H9 (cell line): ENCODE measurements around the gene MMP24OS. TPM values are rescaled to one million over a fixed set of nuclear protein-coding genes. Genes with fewer than 3 reads are reported as not detected.

Experiments
- DNase-seq: peaks from one replicate; pipeline ENCODE4 v3.0.0-alpha.2; 2017
- H2AFZ ChIP-seq: one replicate; pipeline ENCODE4 v1.6.1; 2013; ENCODE audit warnings: mild to moderate bottlenecking, low read length, control low read depth, moderate library complexity
- H2AK5ac ChIP-seq: 2 replicates; pipeline ENCODE4 v1.6.1; 2013; ENCODE audit warnings: low read length, control low read depth, mixed read lengths; ENCODE audit not compliant: insufficient read length
- H2BK120ac ChIP-seq: one replicate; pipeline ENCODE4 v1.6.1; 2013; ENCODE audit warnings: low read depth, mild to moderate bottlenecking, low read length, control low read depth, inconsistent platforms; ENCODE audit not compliant: poor library complexity, severe bottlenecking
- H2BK12ac ChIP-seq: 2 replicates; pipeline ENCODE4 v1.6.1; 2013; ENCODE audit warnings: low read length, control low read depth, mixed read lengths, low read depth; ENCODE audit not compliant: insufficient read length
- H2BK15ac ChIP-seq: 2 replicates; pipeline ENCODE4 v1.6.1; 2013; ENCODE audit warnings: low read depth, low read length, control low read depth
- H2BK20ac ChIP-seq: one replicate; pipeline ENCODE4 v1.6.1; 2013; ENCODE audit warnings: low read depth, mild to moderate bottlenecking, low read length, control low read depth, inconsistent platforms; ENCODE audit not compliant: poor library complexity, severe bottlenecking
- H2BK5ac ChIP-seq: 2 replicates; pipeline ENCODE4 v1.6.1; 2013; ENCODE audit warnings: low read length, control low read depth, mixed read lengths; ENCODE audit not compliant: insufficient read length
- H3K14ac ChIP-seq: 2 replicates; pipeline ENCODE4 v1.6.1; 2013; ENCODE audit warnings: low read length, control low read depth; ENCODE audit not compliant: insufficient read depth
- H3K18ac ChIP-seq: 2 replicates; pipeline ENCODE4 v1.6.1; 2013; ENCODE audit warnings: low read depth, mild to moderate bottlenecking, mixed read lengths, low read length, control low read depth; ENCODE audit not compliant: insufficient read length
- H3K23ac ChIP-seq: 2 replicates; pipeline ENCODE4 v1.6.1; 2013; ENCODE audit warnings: low read length, control low read depth, mixed read lengths, low read depth; ENCODE audit not compliant: insufficient read length
- H3K23me2 ChIP-seq: 2 replicates; pipeline ENCODE4 v1.6.1; 2013; ENCODE audit warnings: low read depth, mild to moderate bottlenecking, mixed read lengths, low read length, control low read depth; ENCODE audit not compliant: insufficient read length, poor library complexity, severe bottlenecking
- H3K27ac ChIP-seq: 2 replicates; pipeline ENCODE4 v1.5.1; 2013; ENCODE audit warnings: low read length, control low read depth, mixed read lengths, low read depth; ENCODE audit not compliant: insufficient read length
- H3K27me3 ChIP-seq: 2 replicates; pipeline ENCODE4 v1.6.1; 2013; ENCODE audit warnings: low read length, control low read depth, inconsistent platforms; ENCODE audit not compliant: insufficient read depth
- H3K4ac ChIP-seq: 2 replicates; pipeline ENCODE4 v1.6.1; 2013; ENCODE audit warnings: low read depth, mild to moderate bottlenecking, control low read depth, inconsistent platforms, low read length, moderate library complexity
- H3K4me1 ChIP-seq: 2 replicates; pipeline ENCODE4 v1.6.1; 2013; ENCODE audit warnings: low read length, control low read depth, inconsistent platforms; ENCODE audit not compliant: insufficient read depth
- H3K4me2 ChIP-seq: 2 replicates; pipeline ENCODE4 v1.6.1; 2013; ENCODE audit warnings: low read length, control low read depth, mixed read lengths; ENCODE audit not compliant: insufficient read length, insufficient read depth
- H3K56ac ChIP-seq: 2 replicates; pipeline ENCODE4 v1.6.1; 2013; ENCODE audit warnings: low read depth, mild to moderate bottlenecking, mixed read lengths, low read length, control low read depth; ENCODE audit not compliant: insufficient read length
- H3K79me1 ChIP-seq: 2 replicates; pipeline ENCODE4 v1.6.1; 2013; ENCODE audit warnings: low read depth, mild to moderate bottlenecking, moderate library complexity, low read length, control low read depth, inconsistent platforms; ENCODE audit not compliant: insufficient read depth, poor library complexity, severe bottlenecking
- H3K79me2 ChIP-seq: 2 replicates; pipeline ENCODE4 v1.6.1; 2013; ENCODE audit warnings: low read length, control low read depth, inconsistent platforms; ENCODE audit not compliant: insufficient read depth
- H3K9ac ChIP-seq: 2 replicates; pipeline ENCODE4 v1.6.1; 2013; ENCODE audit warnings: low read length, control low read depth, mixed read lengths; ENCODE audit not compliant: insufficient read length; ENCODE audit errors: extremely low read depth
- H3K9me3 ChIP-seq: one replicate; pipeline ENCODE4 v1.6.1; 2013; ENCODE audit warnings: low read depth, low read length, inconsistent platforms; ENCODE audit not compliant: control insufficient read depth
- H3T11ph ChIP-seq: one replicate; pipeline ENCODE4 v1.6.1; 2013; ENCODE audit warnings: mild to moderate bottlenecking, low read length, control low read depth, inconsistent platforms
- H4K20me1 ChIP-seq: one replicate; pipeline ENCODE4 v1.6.1; 2013; ENCODE audit not compliant: control insufficient read depth, insufficient read length, insufficient read depth
- H4K5ac ChIP-seq: 2 replicates; pipeline ENCODE4 v1.6.1; 2013; ENCODE audit warnings: low read depth, mild to moderate bottlenecking, mixed read lengths, low read length, control low read depth; ENCODE audit not compliant: insufficient read length
- H4K8ac ChIP-seq: replicated peaks from 2 replicates; pipeline ENCODE4 v1.6.1; 2013; ENCODE audit warnings: low read length, control low read depth, mixed read lengths, low read depth; ENCODE audit not compliant: insufficient read length
- H4K91ac ChIP-seq: 2 replicates; pipeline ENCODE4 v1.6.1; 2013; ENCODE audit warnings: low read depth, mild to moderate bottlenecking, moderate library complexity, mixed read lengths, low read length, control low read depth; ENCODE audit not compliant: insufficient read length
- H3K27ac Mint-ChIP-seq, 3 experiments: 2 replicates in 2 of 3; 3 replicates in 1 of 3; pipeline ENCODE4 v1.8.0; 2020 to 2021; ENCODE audit warnings: mixed read lengths in 3 of 3, mild to moderate bottlenecking in 1 of 3, moderate library complexity in 1 of 3
- H3K27me3 Mint-ChIP-seq: 2 replicates; pipeline ENCODE4 v1.8.0; 2021; ENCODE audit warnings: low read depth, mild to moderate bottlenecking, moderate library complexity, mixed read lengths
- H3K36me3 Mint-ChIP-seq, 3 experiments: 2 replicates in 2 of 3; 3 replicates in 1 of 3; pipeline ENCODE4 v1.8.0; 2020 to 2021; ENCODE audit warnings: low read depth in 3 of 3, mixed read lengths in 3 of 3; ENCODE audit not compliant: insufficient read depth in 1 of 3
- H3K4me1 Mint-ChIP-seq, 2 experiments: 2 replicates each; pipeline ENCODE4 v1.8.0; 2020; ENCODE audit warnings: mixed read lengths in 2 of 2
- H3K4me3 Mint-ChIP-seq, 2 experiments: 2 replicates in 1 of 2; 3 replicates in 1 of 2; pipeline ENCODE4 v1.8.0; 2020 to 2021; ENCODE audit warnings: mild to moderate bottlenecking in 2 of 2, mixed read lengths in 2 of 2, moderate library complexity in 1 of 2
- H3K9me3 Mint-ChIP-seq, 2 experiments: 2 replicates in 1 of 2; 3 replicates in 1 of 2; pipeline ENCODE4 v1.8.0; 2020; ENCODE audit warnings: mild to moderate bottlenecking in 2 of 2, mixed read lengths in 2 of 2, moderate library complexity in 1 of 2
- CTCF ChIP-seq: fragments of 200-600 bp; sonication (generic); conservative IDR thresholded peaks from 3 replicates; pipeline ENCODE4 v1.8.0; 2021; ENCODE audit warnings: antibody characterized with exemption, mild to moderate bottlenecking
- WGBS: extraction: QIAGEN DNeasy Blood & Tissue Kit; methylation state at CpG from one replicate; pipeline ENCODE4 v1.1.7; 2013; ENCODE audit warnings: missing lambda C conversion rate, low lambda C conversion rate, mixed read lengths; ENCODE audit not compliant: insufficient read length; ENCODE audit errors: extremely low coverage; 5-methylcytosine and 5-hydroxymethylcytosine counted together
- total RNA-seq: library from RNA; stranded (reverse); gene quantifications from 2 replicates; pipeline ENCODE4 v1.2.1, GENCODE V29; 2021

The MMP24OS gene
- total RNA-seq, 1 experiment from 2014 or later = 43.8 TPM

GRCh38 chr20:35252037-35252461 lies 25.9 kb downstream of the MMP24OS start:
- Histone ChIP-seq H3K23me2 (no peaks in the 10 kb centered on the region), H3K9me3 (no peaks in the 10 kb centered on the region), H3K18ac (no peak overlapping the region)

More at GRCh38 chr20:35252037-35252461, 25.9 kb downstream of the MMP24OS start:
- no peak overlapping the region for H4K91ac ChIP-seq
- no peak overlapping the region for H2BK5ac ChIP-seq
- peaks cover 25 to 32% of the 10 kb centered on the region in 2 experiments for H3K4me1 Mint-ChIP-seq
- no peaks in the 10 kb centered on the region for H3K27me3 ChIP-seq
- no peak overlapping the region for H3K9ac ChIP-seq
- no peak for DNase-seq
- H4K8ac ChIP-seq = no peak overlapping the region
- H2AFZ ChIP-seq = no peak overlapping the region
- no peak overlapping the region for H2AK5ac ChIP-seq
- no peak overlapping the region for H3K4me3 Mint-ChIP-seq
- H2BK12ac ChIP-seq = no peak overlapping the region
- H3T11ph ChIP-seq = no peak overlapping the region
- no peak overlapping the region for H3K56ac ChIP-seq
- no peak overlapping the region for H3K14ac ChIP-seq
- H3K27ac Mint-ChIP-seq = 0 out of 7 replicates have a peak overlapping the region, but pooled peaks of 1 of the 3 experiments have one; percentile 27
- H3K36me3 Mint-ChIP-seq = peaks cover 0 to 58% (median 40%) of the 10 kb centered on the region in 3 experiments; a peak in 4 of 7 replicates
- no peak overlapping the region for H3K23ac ChIP-seq
- no CpG with 5 or more reads among the region's 2 CpGs for WGBS
- no peaks in the 10 kb centered on the region for H4K20me1 ChIP-seq
- H4K5ac ChIP-seq = no peak overlapping the region
- H2BK120ac ChIP-seq = no peak overlapping the region
- no peak overlapping the region for H2BK15ac ChIP-seq
- H3K27ac ChIP-seq = no peak overlapping the region
- H3K79me1 ChIP-seq = no peaks in the 10 kb centered on the region
- no peak overlapping the region for H2BK20ac ChIP-seq
- H3K4me2 ChIP-seq = no peak overlapping the region
- no peaks in the 10 kb centered on the region; a peak in 1 of 5 replicates for H3K9me3 Mint-ChIP-seq
- H3K4me1 ChIP-seq = no peaks in the 10 kb centered on the region; the same call in 1 of the 2 replicates
- TF ChIP-seq CTCF = no peak
- no peaks in the 10 kb centered on the region; the same call in none of the 2 replicates for H3K27me3 Mint-ChIP-seq
- no peak overlapping the region for H3K4ac ChIP-seq
- H3K79me2 ChIP-seq = no peaks in the 10 kb centered on the region
